Nephron progenitor cell (in vitro differentiated cells): ENCODE results near the gene SCAF8.
"Not testable (repeated sequence)": the region's sequence is repeated elsewhere in the genome, so short reads cannot be mapped to it uniquely, and the experiment has no call there.

Experiments
- DNase-seq: peaks from one replicate; pipeline ENCODE4 v3.0.0; 2021
- H3K27ac Mint-ChIP-seq: 2 replicates; pipeline ENCODE4 v1.8.0; 2021; ENCODE audit warnings: mild to moderate bottlenecking, moderate library complexity, mixed read lengths
- H3K27me3 Mint-ChIP-seq: 2 replicates; pipeline ENCODE4 v1.8.0; 2021; ENCODE audit warnings: mild to moderate bottlenecking, low read depth, mixed read lengths; ENCODE audit not compliant: poor library complexity
- H3K36me3 Mint-ChIP-seq: 2 replicates; pipeline ENCODE4 v1.8.0; 2021; ENCODE audit warnings: low read depth, mixed read lengths
- H3K4me1 Mint-ChIP-seq: 2 replicates; pipeline ENCODE4 v1.8.0; 2021; ENCODE audit warnings: mixed read lengths
- H3K4me3 Mint-ChIP-seq: 2 replicates; pipeline ENCODE4 v1.8.0; 2021; ENCODE audit warnings: mild to moderate bottlenecking, moderate library complexity, mixed read lengths
- H3K9me3 Mint-ChIP-seq: 2 replicates; pipeline ENCODE4 v1.8.0; 2021; ENCODE audit warnings: mild to moderate bottlenecking, moderate library complexity, mixed read lengths
- CTCF ChIP-seq: fragments of 200-600 bp; sonication (generic); IDR thresholded peaks from 2 replicates; pipeline ENCODE4 v1.5.0; 2021; ENCODE audit warnings: antibody characterized with exemption

Gene SCAF8

GRCh38 chr6:154773610-154774089 lies 40.4 kb downstream of the SCAF8 start:
- peaks cover 73% of the 10 kb centered on the region for H3K36me3 Mint-ChIP-seq
- peaks cover 2% of the 10 kb centered on the region for H3K27me3 Mint-ChIP-seq
- H3K4me3 Mint-ChIP-seq, result no peak overlapping the region
- H3K9me3 Mint-ChIP-seq, result peaks cover 6% of the 10 kb centered on the region
- no peak for TF ChIP-seq CTCF
- no peak for DNase-seq
- H3K27ac Mint-ChIP-seq, result no peak overlapping the region
- H3K4me1 Mint-ChIP-seq, result peaks cover 8% of the 10 kb centered on the region

GRCh38 chr6:154779157-154779556 lies 45.9 kb downstream of the SCAF8 start:
- DNase-seq, H3K9me3 Mint-ChIP-seq, H3K4me1 Mint-ChIP-seq, H3K4me3 Mint-ChIP-seq, H3K27ac Mint-ChIP-seq, H3K27me3 Mint-ChIP-seq: not testable (repeated sequence)
- peaks cover 63% of the 10 kb centered on the region for H3K36me3 Mint-ChIP-seq

GRCh38 chr6:154782193-154782592 lies 49.0 kb downstream of the SCAF8 start:
- Mint-ChIP-seq H3K4me1 (peaks cover 8% of the 10 kb centered on the region), H3K9me3 (no peaks in the 10 kb centered on the region), H3K36me3 (peaks cover 64% of the 10 kb centered on the region), H3K27me3 (peaks cover 3% of the 10 kb centered on the region), H3K4me3 (no peak overlapping the region), H3K27ac (peak overlapping the region; percentile 4)
- DNase-seq, result no peak
- no peak for TF ChIP-seq CTCF

GRCh38 chr6:154783229-154783628 lies 50.0 kb downstream of the SCAF8 start:
- Mint-ChIP-seq H3K4me1 (peaks cover 5% of the 10 kb centered on the region), H3K4me3 (no peak overlapping the region), H3K9me3 (no peaks in the 10 kb centered on the region), H3K36me3 (peaks cover 67% of the 10 kb centered on the region), H3K27ac (peak overlapping the region; percentile 77), H3K27me3 (peaks cover 3% of the 10 kb centered on the region)
- no peak for DNase-seq
- no peak for TF ChIP-seq CTCF

- no peak for TF ChIP-seq CTCF
- H3K9me3 Mint-ChIP-seq, result no peaks in the 10 kb centered on the region
- DNase-seq, result no peak
- no peak overlapping the region for H3K27ac Mint-ChIP-seq
- H3K4me1 Mint-ChIP-seq, result no peaks in the 10 kb centered on the region
- peaks cover 3% of the 10 kb centered on the region for H3K27me3 Mint-ChIP-seq
- H3K4me3 Mint-ChIP-seq, result no peak overlapping the region
- peaks cover 68% of the 10 kb centered on the region for H3K36me3 Mint-ChIP-seq
Measured at GRCh38 chr6:154785075-154785474, 51.9 kb downstream of the SCAF8 start.

GRCh38 chr6:154786144-154786868 lies 53.1 kb downstream of the SCAF8 start:
- Mint-ChIP-seq H3K36me3 (peaks cover 65% of the 10 kb centered on the region), H3K9me3 (no peaks in the 10 kb centered on the region), H3K27me3 (peaks cover 3% of the 10 kb centered on the region), H3K4me1 (no peaks in the 10 kb centered on the region), H3K27ac (peak overlapping the region; percentile 75), H3K4me3 (no peak overlapping the region)
- no peak for DNase-seq
- no peak for TF ChIP-seq CTCF
